IMR-90 (cell line): ENCODE data around the gene PDGFA. TPM values are rescaled to one million over a fixed set of nuclear protein-coding genes. Genes with fewer than 3 reads are reported as not detected.

Experiments
- ATAC-seq: fragments of 200-7000 bp; cut with Tn5 transposase; 2 replicates; pipeline ENCODE4 v1.9.1; 2020; ENCODE audit warnings: low read depth, mild to moderate bottlenecking, moderate library complexity
- BruUV-seq: library from RNA; stranded (reverse); fragments of 400-500 nt; replicated peaks from 2 replicates; lab custom pipeline; 2021; lab: Mats Ljungman, UMichigan
- CTCF ChIA-PET: fragments of 300-600 bp; formaldehyde crosslinking; extraction: SDS; loops from one replicate; lab custom pipeline; 2021; ENCODE audit warnings: antibody characterized with exemption; lab: Yijun Ruan, JAX
- POLR2A ChIA-PET: fragments of 300-600 bp; sonication (Branson Sonifier 250); formaldehyde crosslinking; loops from one replicate; lab custom pipeline; 2022; ENCODE audit warnings: antibody characterized with exemption; ENCODE audit not compliant: unreplicated experiment; lab: Charles Lee
- DNase-seq: peaks from one replicate; pipeline ENCODE4 v3.0.0; 2013
- H2AFZ ChIP-seq: replicated peaks from 2 replicates; pipeline ENCODE3; 2013; ENCODE audit warnings: low read length, mild to moderate bottlenecking; ENCODE audit not compliant: poor library complexity
- H2AK5ac ChIP-seq: 2 replicates; pipeline ENCODE4 v1.6.1; 2013; ENCODE audit warnings: low read depth, low read length, inconsistent platforms
- H2AK9ac ChIP-seq: replicated peaks from 2 replicates; pipeline ENCODE3; 2013; ENCODE audit warnings: mild to moderate bottlenecking, low read depth, low read length, moderate library complexity; ENCODE audit not compliant: poor library complexity
- H2BK120ac ChIP-seq: 2 replicates; pipeline ENCODE4 v1.6.1; 2013; ENCODE audit warnings: low read depth, low read length, inconsistent platforms
- H2BK15ac ChIP-seq: 3 replicates; pipeline ENCODE4 v1.6.1; 2013; ENCODE audit warnings: low read depth, low read length, inconsistent platforms
- H2BK20ac ChIP-seq: 2 replicates; pipeline ENCODE4 v1.6.1; 2013; ENCODE audit warnings: low read depth, mild to moderate bottlenecking, inconsistent platforms, low read length, moderate library complexity
- H2BK5ac ChIP-seq: 2 replicates; pipeline ENCODE4 v1.6.1; 2013; ENCODE audit warnings: mild to moderate bottlenecking, low read depth, low read length, inconsistent platforms; ENCODE audit not compliant: poor library complexity, severe bottlenecking
- H3K14ac ChIP-seq: replicated peaks from 2 replicates; pipeline ENCODE4 v1.6.1; 2013; ENCODE audit warnings: low read depth, low read length, inconsistent platforms
- H3K18ac ChIP-seq: 2 replicates; pipeline ENCODE4 v1.6.1; 2013; ENCODE audit warnings: low read depth, low read length, control low read depth
- H3K23ac ChIP-seq: 2 replicates; pipeline ENCODE4 v1.6.1; 2013; ENCODE audit warnings: low read depth, low read length, inconsistent platforms
- H3K27ac ChIP-seq: 2 replicates; pipeline ENCODE4 v1.5.1; 2013; ENCODE audit warnings: mild to moderate bottlenecking, control low read depth, low read length; ENCODE audit not compliant: insufficient read depth
- H3K27me3 ChIP-seq: 2 replicates; pipeline ENCODE4 v1.6.1; 2013; ENCODE audit warnings: low read length; ENCODE audit not compliant: control insufficient read depth, insufficient read depth
- H3K36me3 ChIP-seq: 2 replicates; pipeline ENCODE4 v1.6.1; 2013; ENCODE audit warnings: low read length, mixed read lengths; ENCODE audit not compliant: control insufficient read depth, insufficient read depth
- H3K4ac ChIP-seq: 2 replicates; pipeline ENCODE4 v1.6.1; 2013; ENCODE audit warnings: low read depth, low read length, inconsistent platforms
- H3K4me1 ChIP-seq: 2 replicates; pipeline ENCODE4 v1.6.1; 2013; ENCODE audit warnings: low read length, mixed read lengths; ENCODE audit not compliant: control insufficient read depth, insufficient read depth
- H3K4me2 ChIP-seq: 2 replicates; pipeline ENCODE4 v1.6.1; 2013; ENCODE audit warnings: low read depth, mild to moderate bottlenecking, control low read depth, low read length, moderate library complexity
- H3K4me3 ChIP-seq: 2 replicates; pipeline ENCODE4 v1.5.1; 2013; ENCODE audit warnings: low read depth, mild to moderate bottlenecking, control low read depth, low read length, moderate library complexity; ENCODE audit not compliant: insufficient read depth
- H3K56ac ChIP-seq: 2 replicates; pipeline ENCODE4 v1.6.1; 2013; ENCODE audit warnings: low read length, inconsistent platforms; ENCODE audit not compliant: insufficient read depth; ENCODE audit errors: extremely low read depth
- H3K79me1 ChIP-seq, 2 experiments: 2 replicates each; pipeline ENCODE4 v1.6.1; 2013; ENCODE audit warnings: low read length in 2 of 2, inconsistent platforms in 1 of 2, low read depth in 1 of 2
- H3K9ac ChIP-seq: 2 replicates; pipeline ENCODE4 v1.6.1; 2013; ENCODE audit warnings: low read depth, low read length, control low read depth
- H3K9me1 ChIP-seq: 2 replicates; pipeline ENCODE4 v1.6.1; 2013; ENCODE audit warnings: low read length, inconsistent platforms; ENCODE audit not compliant: insufficient read depth
- H3K9me3 ChIP-seq: 2 replicates; pipeline ENCODE4 v1.6.1; 2013; ENCODE audit warnings: low read length; ENCODE audit not compliant: control insufficient read depth, insufficient read depth
- H4K20me1 ChIP-seq: 2 replicates; pipeline ENCODE4 v1.6.1; 2013; ENCODE audit warnings: low read length, inconsistent platforms; ENCODE audit not compliant: insufficient read depth
- H4K5ac ChIP-seq: 2 replicates; pipeline ENCODE4 v1.6.1; 2013; ENCODE audit warnings: mild to moderate bottlenecking, low read depth, low read length, control low read depth
- H4K8ac ChIP-seq, 2 experiments: 2 replicates each; pipeline ENCODE4 v1.6.1; 2013; ENCODE audit warnings: low read depth in 2 of 2, low read length in 2 of 2, control low read depth in 1 of 2, inconsistent platforms in 1 of 2
- H4K91ac ChIP-seq: 2 replicates; pipeline ENCODE4 v1.6.1; 2013; ENCODE audit warnings: low read depth, low read length, inconsistent platforms; ENCODE audit not compliant: insufficient read depth
- MAZ ChIP-seq: IDR thresholded peaks from 2 replicates; pipeline ENCODE4 v1.6.1; 2012; ENCODE audit warnings: low read depth, mild to moderate bottlenecking, low read length, improper control_type of control experiment, moderate library complexity, borderline replicate concordance
- WGBS, 2 experiments: methylation state at CpG; one replicate each; pipeline versions ENCODE4 v1.1.5 to v1.1.7; 2013; ENCODE audit warnings: missing lambda C conversion rate in 2 of 2; ENCODE audit not compliant: insufficient read length in 1 of 2; ENCODE audit errors: extremely low coverage in 2 of 2; 5-methylcytosine and 5-hydroxymethylcytosine counted together
- dilution Hi-C: fragments of 300-500 bp; cut with HindIII; formaldehyde crosslinking; loops from one replicate; pipeline ENCODE4 v1.14.3; 2018; ENCODE audit warnings: low sequenced_read_pairs; ENCODE audit not compliant: unreplicated experiment
- in situ Hi-C: fragments of 300-500 bp; cut with MboI; formaldehyde crosslinking; loops from 3 replicates; pipeline ENCODE4 v1.14.3; 2019; ENCODE audit warnings: low sequenced_read_pairs, inconsistent platforms, mixed read lengths
- intact Hi-C: fragments of 100-400 bp; cut with micrococcal nuclease; formaldehyde crosslinking; loops from 2 replicates; pipeline ENCODE4 v1.10.0; 2022
- polyA plus RNA-seq, 3 experiments: library from polyadenylated mRNA; depleted of rRNA; stranded (reverse); fragments of >200 nt; gene quantifications; 2 replicates each; pipeline ENCODE4 v1.2.3, GENCODE V29; 2012; ENCODE audit warnings: low replicate concordance in 1 of 3
- total RNA-seq: library from RNA; depleted of rRNA; stranded (reverse); fragments of >200 nt; gene quantifications from 2 replicates; pipeline ENCODE4 v1.2.3, GENCODE V29; 2012

Gene PDGFA
- total and polyA plus RNA-seq, 2 of the 4 experiments (the other 2 are of a cell fraction): 3.3 to 3.8 TPM

GRCh38 chr7:477626-478220 lies 41.9 kb downstream of the PDGFA start:
- Histone ChIP-seq H2BK20ac (no peak overlapping the region), H3K4me2 (no peak overlapping the region)
- 0 out of 2 replicates have a peak, but pooled peaks have one; percentile 14 for ATAC-seq

More at GRCh38 chr7:477626-478220, 41.9 kb downstream of the PDGFA start:
- Histone ChIP-seq H3K56ac (no peak overlapping the region), H3K36me3 (no peaks in the 10 kb centered on the region), H3K9me1 (no peaks in the 10 kb centered on the region), H3K9me3 (peaks cover 5% of the 10 kb centered on the region), H3K9ac (no peak overlapping the region), H3K23ac (no peak overlapping the region), H2AFZ (peak overlapping the region; percentile 73), H3K27ac (no peak overlapping the region), H3K4me3 (no peak overlapping the region), H4K8ac (no peak overlapping the region), H3K4me1 (peaks cover 5% of the 10 kb centered on the region; the same call in 1 of the 2 replicates), H4K5ac (no peak overlapping the region), H2BK5ac (no peak overlapping the region), H2AK5ac (no peak overlapping the region), H2AK9ac (no peak overlapping the region), H3K27me3 (peaks cover 26% of the 10 kb centered on the region), H2BK15ac (no peak overlapping the region), H3K4ac (no peak overlapping the region), H2BK120ac (no peak overlapping the region), H4K91ac (no peak overlapping the region), H3K79me1 (no peaks in the 10 kb centered on the region), H3K18ac (no peak overlapping the region), H4K20me1 (no peaks in the 10 kb centered on the region), H3K14ac (no peak overlapping the region)
- TF ChIP-seq MAZ: no peak
- ChIA-PET CTCF (no interaction called here), POLR2A (no interaction called here)
- peak; percentile 15 for DNase-seq
- WGBS, 2 experiments: 65% methylated on average over 4 of the region's 17 CpGs; no CpG with 5 or more reads in 1 of the 2 experiments
- intact Hi-C loops (no loop called here), in situ Hi-C loops (no loop called here), dilution Hi-C loops (no loop called here)
- no TSS peak for BruUV-seq
